ENCODE data around the gene GDAP2.

DNA sequence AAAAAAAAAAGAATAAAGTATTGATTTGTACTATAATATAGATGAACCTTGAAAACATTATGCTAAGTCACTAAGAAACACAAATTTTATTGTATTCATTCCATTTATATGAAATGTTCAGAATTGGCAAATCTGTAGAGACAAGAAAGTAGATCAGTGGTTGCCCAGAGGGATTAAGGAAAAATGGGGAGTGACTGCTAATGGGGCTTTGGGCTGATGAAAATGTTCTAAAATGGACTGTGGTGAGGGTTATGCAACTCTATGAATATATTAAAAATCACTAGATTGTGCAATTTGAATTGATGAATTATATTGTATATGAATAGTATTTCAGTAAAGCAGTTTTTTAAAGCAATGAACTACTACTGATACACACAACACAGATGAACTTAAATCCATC is 10.0 kb downstream of the GDAP2 start:
- TF ChIP-seq, protein P1, sequence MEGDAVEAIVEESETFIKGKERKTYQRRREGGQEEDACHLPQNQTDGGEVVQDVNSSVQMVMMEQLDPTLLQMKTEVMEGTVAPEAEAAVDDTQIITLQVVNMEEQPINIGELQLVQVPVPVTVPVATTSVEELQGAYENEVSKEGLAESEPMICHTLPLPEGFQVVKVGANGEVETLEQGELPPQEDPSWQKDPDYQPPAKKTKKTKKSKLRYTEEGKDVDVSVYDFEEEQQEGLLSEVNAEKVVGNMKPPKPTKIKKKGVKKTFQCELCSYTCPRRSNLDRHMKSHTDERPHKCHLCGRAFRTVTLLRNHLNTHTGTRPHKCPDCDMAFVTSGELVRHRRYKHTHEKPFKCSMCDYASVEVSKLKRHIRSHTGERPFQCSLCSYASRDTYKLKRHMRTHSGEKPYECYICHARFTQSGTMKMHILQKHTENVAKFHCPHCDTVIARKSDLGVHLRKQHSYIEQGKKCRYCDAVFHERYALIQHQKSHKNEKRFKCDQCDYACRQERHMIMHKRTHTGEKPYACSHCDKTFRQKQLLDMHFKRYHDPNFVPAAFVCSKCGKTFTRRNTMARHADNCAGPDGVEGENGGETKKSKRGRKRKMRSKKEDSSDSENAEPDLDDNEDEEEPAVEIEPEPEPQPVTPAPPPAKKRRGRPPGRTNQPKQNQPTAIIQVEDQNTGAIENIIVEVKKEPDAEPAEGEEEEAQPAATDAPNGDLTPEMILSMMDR (IDR thresholded peaks at IDR 0.05): no peak
- TF ChIP-seq POLR2A (IDR thresholded peaks at IDR 0.05): no peak
- TF ChIP-seq EP300 (IDR thresholded peaks at IDR 0.05): no peak
- no peak for TF ChIP-seq POLR2AphosphoS5 (IDR thresholded peaks at IDR 0.05)

Measured in sigmoid colon (tissue), 4 donors.